ENCODE measurements around the gene FZD1.
"Not testable (repeated sequence)": the region's sequence is repeated elsewhere in the genome, so short reads cannot be mapped to it uniquely, and the experiment has no call there.

FZD1 gene

DNA sequence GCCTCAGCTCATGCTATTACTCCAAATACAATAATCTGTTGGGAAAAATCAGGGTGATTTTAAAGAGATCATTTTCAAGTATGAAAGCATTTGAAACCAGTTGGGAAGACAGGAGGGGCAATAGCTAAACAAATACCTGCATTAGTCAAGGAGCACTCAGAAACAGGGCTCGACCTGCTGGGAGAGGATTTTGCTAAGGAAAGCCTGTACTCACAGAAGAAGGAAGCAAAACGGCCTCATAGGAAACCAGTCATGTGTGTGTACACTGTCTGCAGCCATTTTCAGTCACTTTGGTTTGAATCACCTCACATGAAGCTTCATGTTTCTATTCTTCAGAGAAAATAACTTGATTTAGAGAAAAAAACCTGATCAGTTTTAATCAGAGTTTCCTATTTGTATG, 38.6 kb downstream of the FZD1 start:
- DNase-seq (ENCODE audit: low read depth), result no peak
- TF ChIP-seq, protein P1, sequence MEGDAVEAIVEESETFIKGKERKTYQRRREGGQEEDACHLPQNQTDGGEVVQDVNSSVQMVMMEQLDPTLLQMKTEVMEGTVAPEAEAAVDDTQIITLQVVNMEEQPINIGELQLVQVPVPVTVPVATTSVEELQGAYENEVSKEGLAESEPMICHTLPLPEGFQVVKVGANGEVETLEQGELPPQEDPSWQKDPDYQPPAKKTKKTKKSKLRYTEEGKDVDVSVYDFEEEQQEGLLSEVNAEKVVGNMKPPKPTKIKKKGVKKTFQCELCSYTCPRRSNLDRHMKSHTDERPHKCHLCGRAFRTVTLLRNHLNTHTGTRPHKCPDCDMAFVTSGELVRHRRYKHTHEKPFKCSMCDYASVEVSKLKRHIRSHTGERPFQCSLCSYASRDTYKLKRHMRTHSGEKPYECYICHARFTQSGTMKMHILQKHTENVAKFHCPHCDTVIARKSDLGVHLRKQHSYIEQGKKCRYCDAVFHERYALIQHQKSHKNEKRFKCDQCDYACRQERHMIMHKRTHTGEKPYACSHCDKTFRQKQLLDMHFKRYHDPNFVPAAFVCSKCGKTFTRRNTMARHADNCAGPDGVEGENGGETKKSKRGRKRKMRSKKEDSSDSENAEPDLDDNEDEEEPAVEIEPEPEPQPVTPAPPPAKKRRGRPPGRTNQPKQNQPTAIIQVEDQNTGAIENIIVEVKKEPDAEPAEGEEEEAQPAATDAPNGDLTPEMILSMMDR (IDR thresholded peaks at IDR 0.05; ENCODE audit: low read depth, low read length, missing control alignments), result no peak
- in situ Hi-C loops (cut with HindIII; ENCODE audit: low sequenced_read_pairs), result loop anchor here (5.0 kb wide), 1 partner anchor 35 kb away; no protein-coding TSS in a partner anchor
- H3K4me3 ChIP-seq (ENCODE audit: low read depth, low read length), result no peak overlapping the region

DNA sequence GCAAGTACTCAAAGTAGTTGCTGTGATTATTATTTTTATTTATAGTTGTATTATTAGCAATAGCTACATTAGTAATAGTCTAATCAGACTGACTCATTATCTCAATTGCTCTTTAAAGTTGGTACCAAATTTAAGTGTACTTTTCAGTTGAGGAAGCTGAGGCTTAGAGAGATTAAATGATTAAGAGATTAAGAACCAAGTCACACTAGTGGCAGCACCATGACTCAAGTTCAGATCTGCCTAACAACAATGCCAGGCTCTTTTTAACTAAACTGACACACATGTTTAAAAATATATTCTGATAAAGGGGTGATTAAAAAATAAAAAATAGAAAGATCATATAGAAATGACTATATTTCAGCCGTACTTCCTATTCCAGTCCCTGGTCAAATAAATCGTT, 42.0 kb downstream of the FZD1 start:
- TF ChIP-seq, protein P1 (IDR thresholded peaks at IDR 0.05; ENCODE audit: low read depth, low read length, missing control alignments), result no peak
- no peak for DNase-seq (ENCODE audit: low read depth)
- no peak overlapping the region for H3K4me3 ChIP-seq (ENCODE audit: low read depth, low read length)
- in situ Hi-C loops (cut with HindIII; ENCODE audit: low sequenced_read_pairs), result no loop called here

DNA sequence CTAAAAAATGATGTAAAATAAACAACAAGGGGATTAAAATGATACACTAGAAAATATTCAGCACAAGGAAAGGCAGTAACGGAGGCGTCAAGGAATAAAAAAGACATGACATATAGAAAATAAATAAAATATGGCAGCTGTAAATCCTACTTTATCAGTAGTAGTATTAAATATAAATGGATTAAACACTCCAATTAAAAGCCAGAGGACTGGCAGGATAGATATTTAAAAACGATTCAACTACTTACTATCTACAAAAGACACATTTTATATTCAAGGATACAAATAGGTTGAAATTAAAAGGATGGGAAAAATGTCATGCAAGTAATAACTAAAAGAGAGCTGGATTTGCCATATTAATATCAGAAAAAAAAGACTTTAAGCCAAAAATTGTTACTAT, 43.2 kb downstream of the FZD1 start:
- TF ChIP-seq, protein P1 (IDR thresholded peaks at IDR 0.05; ENCODE audit: low read depth, low read length, missing control alignments), result no peak
- DNase-seq (ENCODE audit: low read depth), result no peak
- no peak overlapping the region for H3K4me3 ChIP-seq (ENCODE audit: low read depth, low read length)
- in situ Hi-C loops (cut with HindIII; ENCODE audit: low sequenced_read_pairs), result no loop called here

DNA sequence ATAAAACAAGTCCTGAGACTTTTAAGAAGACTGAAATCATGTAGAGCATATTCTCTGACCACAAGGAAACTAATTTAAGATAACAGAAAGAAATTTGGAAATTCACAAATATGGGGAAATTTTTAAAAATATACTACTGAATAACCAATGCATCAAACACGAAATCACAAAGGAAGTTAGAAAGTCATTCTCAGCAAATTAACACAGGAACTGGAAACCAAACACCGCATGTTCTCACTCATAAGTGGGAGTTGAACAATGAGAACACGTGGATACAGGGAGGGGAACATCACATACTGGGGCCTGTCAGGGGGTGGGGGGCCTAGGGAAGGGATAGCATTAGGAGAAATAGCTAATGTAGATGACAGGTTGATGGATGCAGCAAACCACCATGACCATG, 44.0 kb downstream of the FZD1 start:
- H3K4me3 ChIP-seq (ENCODE audit: low read depth, low read length); in situ Hi-C loops (cut with HindIII; ENCODE audit: low sequenced_read_pairs); DNase-seq (ENCODE audit: low read depth): not testable (repeated sequence)

DNA sequence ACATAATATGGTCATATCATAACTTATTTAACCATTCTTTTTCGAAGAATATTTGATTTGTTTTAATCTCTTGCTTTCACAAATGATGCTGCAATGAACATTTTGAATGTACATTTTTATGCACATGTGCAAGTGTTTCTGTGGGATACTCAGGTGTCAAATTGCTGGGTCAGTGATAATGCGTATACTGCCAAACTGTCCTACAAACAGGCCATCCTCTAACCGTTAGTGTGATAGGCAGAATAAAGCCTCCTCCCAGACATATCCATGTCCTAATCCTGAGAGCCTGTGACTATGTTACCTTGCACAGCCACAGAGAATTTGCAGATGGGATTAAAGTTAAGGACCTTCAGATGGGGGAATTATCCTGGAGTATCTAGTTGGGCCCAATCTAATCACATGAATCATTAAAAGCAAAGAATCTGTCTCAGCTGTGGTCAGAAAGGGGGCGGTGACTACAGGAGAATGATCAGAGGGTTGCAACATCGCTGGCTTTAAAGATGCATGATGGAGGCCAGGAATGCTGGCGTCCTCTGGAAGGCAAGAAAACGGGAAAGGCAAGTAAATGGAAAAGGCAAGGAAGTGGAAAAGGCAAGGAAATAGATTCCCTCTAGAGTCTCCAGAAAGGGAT, 46.7 kb downstream of the FZD1 start:
- H3K4me3 ChIP-seq (ENCODE audit: low read depth, low read length), result no peak overlapping the region
- in situ Hi-C loops (cut with HindIII; ENCODE audit: low sequenced_read_pairs), result no loop called here
- TF ChIP-seq, protein P1 (IDR thresholded peaks at IDR 0.05; ENCODE audit: low read depth, low read length, missing control alignments), result no peak
- DNase-seq (ENCODE audit: low read depth), result no peak

DNA sequence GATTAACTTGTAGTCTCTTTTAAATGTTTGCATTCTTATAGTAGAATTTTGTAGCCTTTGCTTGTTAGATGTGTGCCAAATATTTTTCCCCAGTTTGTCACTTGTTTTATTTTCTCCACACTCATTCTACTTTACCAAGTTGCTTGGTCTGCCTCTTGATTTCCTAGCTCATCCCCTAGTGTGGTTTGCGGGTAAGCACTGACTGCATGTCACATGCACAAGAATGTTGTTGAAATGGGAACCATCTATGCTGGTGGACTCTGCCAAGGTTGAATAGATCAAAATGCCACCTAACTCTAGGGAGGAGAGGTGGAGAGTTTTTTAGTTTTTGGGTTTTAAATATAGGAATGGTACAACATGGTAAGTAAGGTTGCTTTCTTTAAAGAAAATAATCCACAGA, 47.6 kb downstream of the FZD1 start:
- in situ Hi-C loops (cut with HindIII; ENCODE audit: low sequenced_read_pairs), result no loop called here
- TF ChIP-seq, protein P1 (IDR thresholded peaks at IDR 0.05; ENCODE audit: low read depth, low read length, missing control alignments), result no peak
- no peak overlapping the region for H3K4me3 ChIP-seq (ENCODE audit: low read depth, low read length)
- DNase-seq (ENCODE audit: low read depth), result no peak

DNA sequence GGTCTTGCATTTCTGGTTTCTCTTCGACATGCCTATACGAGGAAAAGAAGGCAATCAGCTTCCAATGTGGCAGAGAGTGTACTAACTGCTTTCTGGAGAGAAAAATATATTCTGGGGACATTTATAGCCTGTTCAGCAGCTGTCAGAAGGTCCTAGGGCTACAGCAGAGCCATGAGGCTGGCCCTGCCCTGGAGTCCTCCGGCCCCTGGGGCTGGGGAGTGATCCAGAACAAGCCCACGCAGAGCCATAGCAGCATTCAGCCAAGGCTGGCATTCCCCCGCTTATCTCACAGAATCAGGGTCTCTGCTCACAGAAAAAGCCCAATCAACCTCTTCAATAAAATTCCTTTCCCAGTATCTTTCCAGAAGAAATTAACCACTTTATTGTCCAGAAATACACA, 48.9 kb downstream of the FZD1 start:
- no peak for DNase-seq (ENCODE audit: low read depth)
- no peak overlapping the region for H3K4me3 ChIP-seq (ENCODE audit: low read depth, low read length)
- in situ Hi-C loops (cut with HindIII; ENCODE audit: low sequenced_read_pairs), result no loop called here
- TF ChIP-seq, protein P1 (IDR thresholded peaks at IDR 0.05; ENCODE audit: low read depth, low read length, missing control alignments), result no peak
